Spleen (tissue), 11 donors: ENCODE data around the gene SFTPB. TPM values are rescaled to one million over a fixed set of nuclear protein-coding genes. Genes with fewer than 3 reads are reported as not detected.
A peak's percentile ranks its signal among the peaks of the same experiment; 100 is the strongest.

Experiments used
- DNase-seq: peaks from one replicate; pipeline ENCODE4 v3.0.0-alpha.2; 2020
- H3K27ac ChIP-seq, 8 donors: fragments of 200-600 bp; sonication (generic) in 7 of 8; 1 replicate in 4 of 8; 2 replicates in 4 of 8; pipeline versions ENCODE4 v1.5.0 to v1.8.0; 2016 to 2021; ENCODE audit warnings: inconsistent platforms in 4 of 8, mild to moderate bottlenecking in 4 of 8, moderate library complexity in 1 of 8
- H3K27me3 ChIP-seq, 7 donors: fragments of 200-600 bp; sonication (generic) in 6 of 7; replicated peaks in 1 of 7; 1 replicate in 4 of 7; 2 replicates in 3 of 7; pipeline versions ENCODE4 v1.5.0 to v1.8.0; 2016 to 2021; ENCODE audit warnings: inconsistent platforms in 3 of 7, mild to moderate bottlenecking in 1 of 7
- H3K36me3 ChIP-seq, 6 donors: fragments of 200-600 bp; sonication (generic) in 5 of 6; 1 replicate in 4 of 6; 2 replicates in 2 of 6; pipeline versions ENCODE4 v1.5.0 to v1.8.0; 2016 to 2021; ENCODE audit warnings: inconsistent platforms in 2 of 6
- H3K4me1 ChIP-seq, 6 donors: fragments of 200-600 bp; sonication (generic) in 5 of 6; 1 replicate in 3 of 6; 2 replicates in 3 of 6; pipeline versions ENCODE4 v1.5.0 to v1.8.0; 2016 to 2021; ENCODE audit warnings: inconsistent platforms in 3 of 6
- H3K4me3 ChIP-seq, 8 donors: fragments of 200-600 bp; sonication (generic) in 7 of 8; 1 replicate in 4 of 8; 2 replicates in 4 of 8; pipeline versions ENCODE4 v1.5.0 to v1.8.0; 2016 to 2021; ENCODE audit warnings: inconsistent platforms in 4 of 8, mild to moderate bottlenecking in 4 of 8, moderate library complexity in 2 of 8
- H3K9me3 ChIP-seq, 8 donors: fragments of 200-600 bp; sonication (generic) in 7 of 8; 1 replicate in 4 of 8; 2 replicates in 4 of 8; pipeline versions ENCODE4 v1.5.0 to v1.8.0; 2016 to 2021; ENCODE audit warnings: inconsistent platforms in 4 of 8
- POLR2A ChIP-seq, 3 donors: fragments of 450-650 bp; IDR thresholded peaks; one replicate each; pipeline ENCODE4 v1.5.1; 2017; ENCODE audit warnings: antibody characterized with exemption in 3 of 3, mild to moderate bottlenecking in 1 of 3
- POLR2AphosphoS5 ChIP-seq, 3 donors: sonication (generic); formaldehyde crosslinking; IDR thresholded peaks; one replicate each; pipeline ENCODE4 v1.5.1; 2017; ENCODE audit warnings: antibody characterized with exemption in 3 of 3
- WGBS, 5 donors: extraction: QIAGEN DNeasy Blood & Tissue Kit in 3 of 5; methylation state at CpG; one replicate each; pipeline versions ENCODE4 v1.1.5 to v1.1.7; 2013 to 2018; 5-methylcytosine and 5-hydroxymethylcytosine counted together
- intact Hi-C: fragments of 100-400 bp; cut with DNase I; formaldehyde crosslinking; loops from one replicate; pipeline ENCODE4 v1.15.0; 2023; ENCODE audit warnings: low total_unique reads
- polyA plus RNA-seq, 3 donors: library from polyadenylated mRNA; stranded (reverse); fragments of 200-250 nt; gene quantifications; one replicate each; pipeline ENCODE4 v1.2.1, GENCODE V29; 2013
- total RNA-seq, 7 donors: library from RNA; depleted of rRNA in 3 of 7; stranded (reverse); fragments of >200 nt in 3 of 7; fragmentation: NEBNext Ultra II Directional in 4 of 7; extraction: Animal tissue kit (Norgen Biotek cat#: 25700) in 4 of 7; gene quantifications; one replicate each; pipeline versions ENCODE4 v1.1.0 to v1.2.1, GENCODE V29; 2016 to 2021
- TF ChIP-seq, protein P1 (sequence below), 11 experiments: fragments of 200-600 bp in 7 of 11; fragments of 450-650 bp in 4 of 11; sonication (generic) in 4 of 11; IDR thresholded peaks in 8 of 11; conservative IDR thresholded peaks in 3 of 11; 1 replicate in 7 of 11; 2 replicates in 4 of 11; pipeline versions ENCODE4 v1.4.0 to v1.8.0; 2016 to 2021; ENCODE audit warnings: antibody characterized with exemption in 11 of 11, inconsistent platforms in 4 of 11, mild to moderate bottlenecking in 1 of 11
- donor health status: healthy with polysubstance abuse.
- donor health status: DM: no; HTN: no; CAD: no; lungs with moderate emphysema.
- donor health status: DM: no; HTN: no; CAD: no.
- donor health status: Bipolar disorder and iron deficiency.
- donor health status: healthy.
- donor health status: DM: no; HTN: no; CAD: no.
- donor health status: DM: yes; HTN: yes; CAD: no.

Gene SFTPB
- total and polyA plus RNA-seq, 10 donors = 0.59 to 4.0 (median 2.0) TPM; not detected in 6

DNA sequence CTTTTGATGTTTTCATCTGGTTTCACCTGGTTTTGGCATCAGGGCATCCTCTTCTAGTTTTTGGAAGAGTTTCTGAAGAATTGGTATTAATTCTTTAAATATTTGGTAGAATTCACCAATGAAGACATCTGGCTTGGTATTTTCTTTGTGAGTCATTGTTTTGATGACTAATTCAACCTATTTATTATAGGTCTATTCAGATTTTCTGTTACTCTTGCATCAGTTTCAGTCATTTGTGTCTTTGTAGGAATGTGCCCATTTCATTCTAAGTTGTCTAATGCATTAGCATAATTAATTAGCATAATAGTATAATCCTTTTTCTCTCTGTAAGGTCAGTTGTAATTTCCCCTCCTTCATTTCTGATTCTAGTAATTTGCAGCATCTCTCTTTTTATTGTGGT is 34.2 kb upstream of the SFTPB start:
- TF ChIP-seq POLR2A (IDR thresholded peaks at IDR 0.05) (no peak), POLR2AphosphoS5 (IDR thresholded peaks at IDR 0.05) (no peak)
- TF ChIP-seq, protein P1, sequence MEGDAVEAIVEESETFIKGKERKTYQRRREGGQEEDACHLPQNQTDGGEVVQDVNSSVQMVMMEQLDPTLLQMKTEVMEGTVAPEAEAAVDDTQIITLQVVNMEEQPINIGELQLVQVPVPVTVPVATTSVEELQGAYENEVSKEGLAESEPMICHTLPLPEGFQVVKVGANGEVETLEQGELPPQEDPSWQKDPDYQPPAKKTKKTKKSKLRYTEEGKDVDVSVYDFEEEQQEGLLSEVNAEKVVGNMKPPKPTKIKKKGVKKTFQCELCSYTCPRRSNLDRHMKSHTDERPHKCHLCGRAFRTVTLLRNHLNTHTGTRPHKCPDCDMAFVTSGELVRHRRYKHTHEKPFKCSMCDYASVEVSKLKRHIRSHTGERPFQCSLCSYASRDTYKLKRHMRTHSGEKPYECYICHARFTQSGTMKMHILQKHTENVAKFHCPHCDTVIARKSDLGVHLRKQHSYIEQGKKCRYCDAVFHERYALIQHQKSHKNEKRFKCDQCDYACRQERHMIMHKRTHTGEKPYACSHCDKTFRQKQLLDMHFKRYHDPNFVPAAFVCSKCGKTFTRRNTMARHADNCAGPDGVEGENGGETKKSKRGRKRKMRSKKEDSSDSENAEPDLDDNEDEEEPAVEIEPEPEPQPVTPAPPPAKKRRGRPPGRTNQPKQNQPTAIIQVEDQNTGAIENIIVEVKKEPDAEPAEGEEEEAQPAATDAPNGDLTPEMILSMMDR (IDR thresholded peaks at IDR 0.05 in 8 of 11, conservative IDR thresholded peaks at IDR 0.05 in 3 of 11) = no peak
- Histone ChIP-seq H3K27ac (peak overlapping the region in 2 of 8 donors; percentile 15 to 91), H3K4me1 (peaks cover 5 to 63% (median 33%) of the 10 kb centered on the region in 6 donors), H3K4me3 (no peak overlapping the region), H3K36me3 (no peaks in the 10 kb centered on the region), H3K9me3 (no peaks in the 10 kb centered on the region), H3K27me3 (peaks cover 0 to 6% (median 0%) of the 10 kb centered on the region in 7 donors)
- intact Hi-C loops = no loop called here
- no peak for DNase-seq

- no peak overlapping the region for H3K4me3 ChIP-seq
- intact Hi-C loops = no loop called here
- no peaks in the 10 kb centered on the region for H3K9me3 ChIP-seq
- TF ChIP-seq POLR2A (IDR thresholded peaks at IDR 0.05) (no peak), POLR2AphosphoS5 (IDR thresholded peaks at IDR 0.05) (no peak)
- TF ChIP-seq, protein P1 (IDR thresholded peaks at IDR 0.05 in 8 of 11, conservative IDR thresholded peaks at IDR 0.05 in 3 of 11) = no peak
- peaks cover 0 to 36% (median 5%) of the 10 kb centered on the region in 6 donors for H3K4me1 ChIP-seq
- H3K27me3 ChIP-seq = no peaks in the 10 kb centered on the region
- WGBS, 5 donors = 90 to 100% (median 100%) methylated on average over 1 of the region's 1 CpG
- peak overlapping the region in 3 of 8 donors; percentile 54 to 81 (median 74) for H3K27ac ChIP-seq
- no peaks in the 10 kb centered on the region for H3K36me3 ChIP-seq
- DNase-seq = no peak
Observed at GRCh38 chr2:85699325-85699724, 31.3 kb upstream of the SFTPB start.

GRCh38 chr2:85698880-85699254 is 30.9 kb upstream of the SFTPB start:
- Histone ChIP-seq H3K4me3 (peak overlapping the region in 1 of 8 donors; percentile 28), H3K9me3 (no peaks in the 10 kb centered on the region), H3K4me1 (peaks cover 0 to 36% (median 1%) of the 10 kb centered on the region in 6 donors), H3K36me3 (no peaks in the 10 kb centered on the region), H3K27ac (peak overlapping the region in 4 of 8 donors; percentile 20 to 81 (median 64)), H3K27me3 (no peaks in the 10 kb centered on the region)
- WGBS, 5 donors = 54 to 79% (median 73%) methylated on average over 8 of the region's 8 CpGs
- TF ChIP-seq, protein P1 (IDR thresholded peaks at IDR 0.05 in 8 of 11, conservative IDR thresholded peaks at IDR 0.05 in 3 of 11) = no peak
- no peak for TF ChIP-seq POLR2AphosphoS5 (IDR thresholded peaks at IDR 0.05)
- no peak for TF ChIP-seq POLR2A (IDR thresholded peaks at IDR 0.05)
- no peak for DNase-seq
- intact Hi-C loops = no loop called here

DNA sequence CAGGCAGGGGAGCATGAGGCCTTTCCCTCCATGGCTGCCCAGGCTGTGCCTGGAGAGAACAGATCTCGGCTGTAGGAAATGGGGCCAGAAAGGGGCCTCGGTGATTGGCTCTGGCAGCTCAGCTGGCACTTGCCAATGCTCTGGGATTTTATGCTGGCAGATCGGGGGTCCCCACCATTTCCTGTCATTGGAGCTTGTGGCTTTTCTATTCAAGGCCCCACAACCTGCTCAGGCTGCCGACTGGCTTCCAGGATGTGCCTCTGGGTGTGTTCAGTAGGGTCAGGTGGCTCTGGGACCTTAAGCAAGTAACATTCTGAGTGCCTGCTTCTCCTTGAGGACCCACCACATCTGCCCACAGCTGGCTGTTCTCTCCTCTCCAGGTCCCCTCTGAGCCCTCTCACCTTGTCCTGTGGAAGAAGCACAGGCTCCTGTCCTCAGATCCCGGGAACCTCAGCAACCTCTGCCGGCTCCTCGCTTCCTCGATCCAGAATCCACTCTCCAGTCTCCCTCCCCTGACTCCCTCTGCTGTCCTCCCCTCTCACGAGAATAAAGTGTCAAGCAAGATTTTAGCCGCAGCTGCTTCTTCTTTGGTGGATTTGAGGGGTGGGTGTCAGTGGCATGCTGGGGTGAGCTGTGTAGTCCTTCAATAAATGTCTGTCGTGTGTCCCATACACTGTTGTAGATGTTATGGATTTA is 30.3 kb upstream of the SFTPB start:
- DNase-seq = no peak
- Histone ChIP-seq H3K9me3 (no peaks in the 10 kb centered on the region), H3K4me1 (peaks cover 0 to 36% (median 0%) of the 10 kb centered on the region in 6 donors), H3K36me3 (no peaks in the 10 kb centered on the region), H3K27ac (peak overlapping the region in 4 of 8 donors; percentile 20 to 81 (median 64)), H3K27me3 (no peaks in the 10 kb centered on the region), H3K4me3 (peak overlapping the region in 1 of 8 donors; percentile 50)
- 57 to 63% (median 60%) methylated on average over 9 to 11 of the region's 11 CpGs for WGBS, 5 donors
- intact Hi-C loops = no loop called here
- TF ChIP-seq, protein P1 (IDR thresholded peaks at IDR 0.05 in 8 of 11, conservative IDR thresholded peaks at IDR 0.05 in 3 of 11) = no peak
- no peak for TF ChIP-seq POLR2AphosphoS5 (IDR thresholded peaks at IDR 0.05)
- TF ChIP-seq POLR2A (IDR thresholded peaks at IDR 0.05) = no peak
